ENCODE measurements around the gene YY1. TPM values are rescaled to one million over a fixed set of nuclear protein-coding genes. Genes with fewer than 3 reads are reported as not detected.

The YY1 gene
- total and polyA plus RNA-seq, 2 of the 4 experiments (the other 2 are of a cell fraction) = 21.7 to 29.9 TPM

- ChIA-PET CTCF (interaction anchor here (1.5 kb wide), 1 partner anchor 15 kb away, joined by 4 read pairs; no protein-coding TSS in a partner anchor), POLR2A (ENCODE audit: unreplicated experiment) (no interaction called here)
- 100% methylated on average over 1 of the region's 3 CpGs; no CpG with 5 or more reads in 1 of the 2 experiments for WGBS, 2 experiments (ENCODE audit: extremely low coverage in 2 of 2, insufficient read length in 1 of 2)
- H3K79me1 ChIP-seq (ENCODE audit: low read depth in 1 of 2, low read length in 2 of 2) = peaks cover 19 to 83% of the 10 kb centered on the region in 2 experiments
- no peak overlapping the region for H3K4ac ChIP-seq (ENCODE audit: low read depth, low read length)
- no peak overlapping the region for H2AK5ac ChIP-seq (ENCODE audit: low read depth, low read length)
- H3K4me3 ChIP-seq (ENCODE audit: insufficient read depth, low read depth, low read length) = no peak overlapping the region
- no peak overlapping the region for H3K56ac ChIP-seq (ENCODE audit: extremely low read depth, insufficient read depth, low read length)
- dilution Hi-C loops (cut with HindIII; ENCODE audit: low sequenced_read_pairs, unreplicated experiment) (no loop called here), intact Hi-C loops (cut with micrococcal nuclease) (no loop called here), in situ Hi-C loops (cut with MboI; ENCODE audit: low sequenced_read_pairs) (no loop called here)
- peaks cover 96% of the 10 kb centered on the region for H4K20me1 ChIP-seq (ENCODE audit: insufficient read depth, low read length)
- no peak overlapping the region for H3K23ac ChIP-seq (ENCODE audit: low read depth, low read length)
- H3K4me1 ChIP-seq (ENCODE audit: control insufficient read depth, insufficient read depth, low read length) = peaks cover 10% of the 10 kb centered on the region
- no TSS peak for BruUV-seq (replicated peaks)
- no peak overlapping the region for H2BK15ac ChIP-seq (ENCODE audit: low read depth, low read length)
- H3K27me3 ChIP-seq (ENCODE audit: control insufficient read depth, insufficient read depth, low read length) = no peaks in the 10 kb centered on the region
- H3K9me3 ChIP-seq (ENCODE audit: control insufficient read depth, insufficient read depth, low read length) = no peaks in the 10 kb centered on the region
- H3K4me2 ChIP-seq (ENCODE audit: low read depth, low read length) = no peak overlapping the region
- H4K91ac ChIP-seq (ENCODE audit: insufficient read depth, low read depth, low read length) = no peak overlapping the region
- no peak overlapping the region for H2BK120ac ChIP-seq (ENCODE audit: low read depth, low read length)
- no peak overlapping the region for H4K5ac ChIP-seq (ENCODE audit: low read depth, low read length)
- H2BK5ac ChIP-seq (ENCODE audit: low read depth, low read length, poor library complexity, severe bottlenecking) = no peak overlapping the region
- no peak overlapping the region for H3K14ac ChIP-seq (replicated peaks; ENCODE audit: low read depth, low read length)
- H3K9ac ChIP-seq (ENCODE audit: low read depth, low read length) = no peak overlapping the region
- no peak overlapping the region for H3K18ac ChIP-seq (ENCODE audit: low read depth, low read length)
- H3K36me3 ChIP-seq (ENCODE audit: control insufficient read depth, insufficient read depth, low read length) = peaks cover 18% of the 10 kb centered on the region
- H4K8ac ChIP-seq (ENCODE audit: low read depth in 2 of 2, low read length in 2 of 2) = no peak overlapping the region
- no peak overlapping the region for H2AFZ ChIP-seq (replicated peaks; ENCODE audit: low read length, poor library complexity)
- TF ChIP-seq CEBPB (IDR thresholded peaks at IDR 0.05; ENCODE audit: low read depth, low read length) (no peak), RCOR1 (IDR thresholded peaks at IDR 0.05; ENCODE audit: insufficient replicate concordance, low read length) (no peak), BHLHE40 (IDR thresholded peaks at IDR 0.05; ENCODE audit: low read depth, low read length) (no peak), ELK1 (IDR thresholded peaks at IDR 0.05; ENCODE audit: borderline replicate concordance, low read depth, low read length) (no peak), FOS (IDR thresholded peaks at IDR 0.05; ENCODE audit: low read depth, low read length) (no peak), MXI1 (IDR thresholded peaks at IDR 0.05; ENCODE audit: borderline replicate concordance, low read depth, low read length) (no peak), CTCF (conservative IDR thresholded peaks at IDR 0.05; ENCODE audit: low read depth, low read length) (no peak), MAFK (IDR thresholded peaks at IDR 0.05; ENCODE audit: low read depth, low read length) (no peak), POLR2A (IDR thresholded peaks at IDR 0.05; ENCODE audit: low read depth, low read length) (no peak), USF2 (IDR thresholded peaks at IDR 0.05; ENCODE audit: low read depth, low read length) (no peak), CHD1 (IDR thresholded peaks at IDR 0.05; ENCODE audit: low read depth, low read length) (no peak), SMC3 (IDR thresholded peaks at IDR 0.05; ENCODE audit: low read depth, low read length) (no peak), RFX5 (IDR thresholded peaks at IDR 0.05; ENCODE audit: low read depth, low read length) (no peak), NFE2L2 (IDR thresholded peaks at IDR 0.05; ENCODE audit: low read depth, low read length) (no peak), RAD21 (IDR thresholded peaks at IDR 0.05; ENCODE audit: low read length) (no peak), MAZ (IDR thresholded peaks at IDR 0.05; ENCODE audit: borderline replicate concordance, low read depth, low read length) (no peak)
- H3K27ac ChIP-seq (ENCODE audit: insufficient read depth, low read length) = no peak overlapping the region
- H2BK20ac ChIP-seq (ENCODE audit: low read depth, low read length) = no peak overlapping the region
- no peak overlapping the region for H2AK9ac ChIP-seq (replicated peaks; ENCODE audit: low read depth, low read length, poor library complexity)
- H3K9me1 ChIP-seq (ENCODE audit: insufficient read depth, low read length) = peaks cover 16% of the 10 kb centered on the region
- no peak for DNase-seq
- no peak for ATAC-seq (ENCODE audit: low read depth)
These were observed 22.7 kb downstream of the YY1 start for GRCh38 chr14:100261621-100262020.
